Measurements from ENCODE around the gene SERPINE1. TPM values are rescaled to one million over a fixed set of nuclear protein-coding genes. Genes with fewer than 3 reads are reported as not detected.

Gene SERPINE1
- total and polyA plus RNA-seq, 2 of the 8 experiments (the other 6 are each of a cell fraction or from before 2014, with no cell fraction given), result 3.7 to 5.6 TPM

DNA sequence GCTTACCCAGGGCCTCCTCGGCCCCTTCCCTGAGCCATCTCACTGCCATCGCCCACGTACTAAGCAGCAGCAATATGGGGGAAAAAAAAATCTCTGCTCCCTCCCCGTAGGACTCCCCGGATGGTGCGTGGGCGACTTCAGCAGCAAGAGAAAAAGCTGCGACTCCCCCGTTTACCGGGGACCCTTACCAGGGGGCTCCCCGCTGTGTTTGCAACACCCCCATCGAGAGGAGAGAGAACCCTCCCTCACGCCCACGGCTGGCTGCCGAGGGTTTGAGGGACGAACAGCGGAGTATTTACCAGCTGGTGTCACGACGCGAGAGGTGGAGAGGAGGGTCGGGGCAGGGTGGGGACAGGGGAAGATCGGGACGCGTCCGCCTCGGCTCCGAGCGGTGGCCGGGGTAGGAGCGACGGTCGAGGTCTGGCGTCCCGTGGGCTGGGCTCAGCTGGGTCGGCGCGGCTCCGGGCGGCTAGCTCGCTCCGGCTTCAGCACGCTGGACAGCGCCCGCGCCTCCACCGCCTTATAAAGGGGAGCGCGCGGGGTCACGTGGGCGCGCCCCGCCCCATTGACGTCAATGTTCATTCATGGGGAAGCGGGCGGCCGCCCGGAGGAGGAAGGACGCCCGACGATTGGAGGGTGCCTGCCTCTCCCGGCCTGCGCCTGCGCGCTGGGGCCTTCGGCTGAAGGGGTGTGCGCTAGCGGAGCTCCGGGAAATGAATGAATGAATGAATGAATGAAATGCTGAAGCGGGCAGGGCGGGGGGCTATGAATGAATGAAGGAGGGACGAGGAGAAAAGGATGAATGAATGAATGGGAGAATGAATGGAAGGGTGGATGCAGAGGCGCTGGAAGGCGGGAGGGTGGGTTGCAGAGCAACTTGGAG lies 38.4 kb downstream of the SERPINE1 start, which contains the start of gene VGF:
Gene VGF, minus strand, starts transcription at position 495 of the 883 bp plus-strand sequence. CDS start 726 bp downstream, outside the sequence.
- peak within 1 kb of the TSS; percentile 46 to 74 (median 55) for H3K4me3 ChIP-seq (ENCODE audit: extremely low read depth in 1 of 4, insufficient read depth in 2 of 4, low read depth in 3 of 4, low read length in 4 of 4)
- DNase-seq (ENCODE audit: low read depth in 1 of 2, low spot score in 2 of 2) (peak; percentile 93 to 98), FAIRE-seq (no peak)
- no peaks in the 10 kb centered on the region for H3K36me3 ChIP-seq (ENCODE audit: control insufficient read depth in 2 of 4, insufficient read depth in 4 of 4, low read length in 3 of 4)
- H3K23me2 ChIP-seq (ENCODE audit: low read depth, low read length), result peaks cover 38% of the 10 kb centered on the region
- no peaks in the 10 kb centered on the region for H3K79me1 ChIP-seq (ENCODE audit: low read depth, low read length)
- H3K14ac ChIP-seq (ENCODE audit: insufficient read length), result no peak within 1 kb of the TSS
- H4K20me1 ChIP-seq (replicated peaks in 1 of 2; ENCODE audit: control insufficient read depth in 1 of 2, insufficient read depth in 2 of 2, low read length in 2 of 2), result peaks cover 7 to 10% of the 10 kb centered on the region in 2 experiments
- H2BK12ac ChIP-seq (ENCODE audit: low read depth, low read length), result no peak within 1 kb of the TSS
- H2BK15ac ChIP-seq (ENCODE audit: low read length), result no peak within 1 kb of the TSS
- peak within 1 kb of the TSS; percentile 83 for H3K18ac ChIP-seq (ENCODE audit: extremely low read depth, low read length)
- H2BK120ac ChIP-seq (replicated peaks; ENCODE audit: low read depth, low read length), result no peak within 1 kb of the TSS
- no peak within 1 kb of the TSS for H3K4ac ChIP-seq (replicated peaks; ENCODE audit: insufficient read length, low read depth, low read length)
- no peaks in the 10 kb centered on the region for H3K79me2 ChIP-seq (ENCODE audit: control insufficient read depth in 1 of 2, insufficient read depth in 2 of 2, low read length in 2 of 2)
- H3K23ac ChIP-seq (ENCODE audit: insufficient read length), result no peak within 1 kb of the TSS
- peak within 1 kb of the TSS; percentile 44 to 90 for H3K4me2 ChIP-seq (ENCODE audit: insufficient read depth in 1 of 2, low read depth in 2 of 2, low read length in 2 of 2)
- H4K8ac ChIP-seq (ENCODE audit: extremely low read depth, insufficient read depth, low read length), result no peak within 1 kb of the TSS
- H2BK20ac ChIP-seq (ENCODE audit: low read length), result no peak within 1 kb of the TSS
- WGBS, 2 experiments (ENCODE audit: extremely low coverage in 1 of 2, insufficient coverage in 1 of 2, insufficient read length in 1 of 2, insufficient replicate concordance in 2 of 2, low coverage in 1 of 2, low lambda C conversion rate in 2 of 2, missing lambda C conversion rate in 1 of 2), result 3% methylated on average over 43 of the region's 74 CpGs; no CpG with 5 or more reads in 1 of the 2 experiments
- H3K9me3 ChIP-seq (ENCODE audit: insufficient read depth in 2 of 2, low read depth in 1 of 2, low read length in 1 of 2), result no peaks in the 10 kb centered on the region
- peaks cover 17 to 67% (median 48%) of the 10 kb centered on the region in 4 experiments for H3K27me3 ChIP-seq (replicated peaks in 1 of 4; ENCODE audit: control insufficient read depth in 3 of 4, extremely low read depth in 1 of 4, insufficient read depth in 3 of 4, low read length in 3 of 4)
- CTCF ChIA-PET (ENCODE audit: partially characterized antibody), result interaction anchor here (0.6 to 5.7 kb wide), 11 partner anchors 9 to 79 kb away, joined by 3 to 46 read pairs (median 4); partner anchors contain the start of genes FIS1 and SERPINE1
- H2AFZ ChIP-seq (ENCODE audit: low read length), result no peak within 1 kb of the TSS
- no peak within 1 kb of the TSS for H4K91ac ChIP-seq (replicated peaks; ENCODE audit: insufficient read length, low read length)
- H3K56ac ChIP-seq (replicated peaks; ENCODE audit: insufficient read length, low read depth, low read length), result no peak within 1 kb of the TSS
- POLR2A ChIA-PET (ENCODE audit: partially characterized antibody), result interaction anchor here (0.7 to 2.6 kb wide), 7 partner anchors 9 to 204 kb away, joined by 3 to 20 read pairs (median 5); partner anchors contain the start of genes AP1S1, PLOD3 and ZNHIT1
- no peak within 1 kb of the TSS for H3K27ac ChIP-seq (ENCODE audit: low read depth, low read length)
- peaks cover 21 to 64% (median 43%) of the 10 kb centered on the region in 4 experiments for H3K4me1 ChIP-seq (replicated peaks in 1 of 4; ENCODE audit: control insufficient read depth in 3 of 4, insufficient read depth in 4 of 4, low read length in 3 of 4)
- H3K9ac ChIP-seq (replicated peaks in 1 of 4; ENCODE audit: extremely low read depth in 1 of 4, low read depth in 3 of 4, low read length in 3 of 4), result no peak within 1 kb of the TSS
- no peak within 1 kb of the TSS for H4K5ac ChIP-seq (ENCODE audit: insufficient read length, low read depth, low read length)
- no peak within 1 kb of the TSS for H2BK5ac ChIP-seq (ENCODE audit: low read depth, low read length)
- no peak within 1 kb of the TSS for H2AK5ac ChIP-seq (ENCODE audit: low read depth, low read length)
- TF ChIP-seq BACH1 (IDR thresholded peaks at IDR 0.05; ENCODE audit: low read length), result 0 out of 2 replicates have a peak, but pooled peaks have one; percentile 7
- 0 out of 2 replicates have a peak, but pooled peaks have one; percentile 19 for TF ChIP-seq SRF (IDR thresholded peaks at IDR 0.05; ENCODE audit: low read depth, low read length)
- TF ChIP-seq, protein P1, sequence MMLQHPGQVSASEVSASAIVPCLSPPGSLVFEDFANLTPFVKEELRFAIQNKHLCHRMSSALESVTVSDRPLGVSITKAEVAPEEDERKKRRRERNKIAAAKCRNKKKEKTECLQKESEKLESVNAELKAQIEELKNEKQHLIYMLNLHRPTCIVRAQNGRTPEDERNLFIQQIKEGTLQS (IDR thresholded peaks at IDR 0.05; ENCODE audit: insufficient read depth, low read depth, low read length), result peak; percentile 86
- 0 out of 2 replicates have a peak, but pooled peaks have one; percentile 12 for TF ChIP-seq KDM1A (IDR thresholded peaks at IDR 0.05; ENCODE audit: borderline replicate concordance, low read length)
- peak; percentile 95 for TF ChIP-seq NRF1 (IDR thresholded peaks at IDR 0.05; ENCODE audit: low read depth, low read length)
- TF ChIP-seq CHD1 (IDR thresholded peaks at IDR 0.05; ENCODE audit: low read depth, low read length), result no peak
- no peak for TF ChIP-seq ZNF274 (IDR thresholded peaks at IDR 0.05; ENCODE audit: borderline replicate concordance, extremely low read depth, low read length)
- no peak for TF ChIP-seq CBX5 (IDR thresholded peaks at IDR 0.05; ENCODE audit: low read depth, low read length)
- TF ChIP-seq TAF7 (optimal IDR thresholded peaks at IDR 0.05; ENCODE audit: borderline replicate concordance, low read depth, low read length), result peak; percentile 69
- TF ChIP-seq PHF8 (conservative IDR thresholded peaks at IDR 0.05; ENCODE audit: low read depth, low read length), result 0 out of 2 replicates have a peak, but pooled peaks have one; percentile 21

Measured in H1 (cell line).